ENCODE measurements around the gene ALOXE3.

Gene ALOXE3

DNA sequence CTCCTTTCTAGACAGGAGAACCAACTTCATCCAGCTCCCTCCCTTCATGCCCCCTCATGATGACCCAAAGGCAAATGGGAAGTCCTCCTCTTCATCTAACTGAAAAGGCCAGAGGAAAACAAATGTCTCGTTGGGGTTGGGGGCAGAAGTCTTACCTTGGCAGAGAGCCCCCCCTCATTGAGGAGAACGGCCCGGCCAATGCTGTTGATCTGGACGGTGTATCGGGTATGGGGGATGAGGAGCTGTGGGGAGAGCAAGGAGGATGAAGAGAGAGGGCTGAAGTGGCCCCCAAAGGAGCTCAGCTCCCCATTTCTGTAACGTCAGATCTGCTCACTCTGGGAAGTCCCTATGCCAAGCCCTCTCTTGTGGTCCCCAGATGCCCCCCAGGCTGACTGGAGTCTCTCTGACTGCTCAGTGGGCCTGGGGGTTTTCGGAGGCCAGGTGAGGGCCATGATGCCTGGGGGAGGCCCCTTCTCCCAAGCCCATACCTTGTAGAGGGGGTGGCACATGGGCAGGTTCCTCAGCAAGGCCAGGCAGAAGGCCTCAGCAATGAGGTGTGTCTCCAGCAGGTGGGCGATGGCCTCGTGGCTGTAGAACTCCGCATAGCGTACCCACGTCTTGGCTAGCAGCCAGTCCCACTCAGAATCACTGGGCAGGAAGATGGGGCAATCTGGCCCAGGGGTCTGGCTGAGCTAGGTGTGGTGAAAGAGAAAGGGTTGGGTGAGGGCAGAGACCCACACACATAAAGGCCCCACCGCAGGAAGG lies 41.6 kb downstream of the ALOXE3 start:
- no peak overlapping the region for H3K4me3 ChIP-seq (ENCODE audit: low read length)
- H3K9ac ChIP-seq (ENCODE audit: low read length) = no peak overlapping the region
- H3F3A ChIP-seq (ENCODE audit: insufficient read depth, low read length) = no peaks in the 10 kb centered on the region
- H4K20me1 ChIP-seq (ENCODE audit: insufficient read depth, low read length) = no peaks in the 10 kb centered on the region
- H3K4me1 ChIP-seq (ENCODE audit: low read length) = peaks cover 3% of the 10 kb centered on the region; the same call in 1 of the 2 replicates
- H3K36me3 ChIP-seq (replicated peaks; ENCODE audit: insufficient read depth, low read length) = no peaks in the 10 kb centered on the region
- H3K27me3 ChIP-seq (replicated peaks; ENCODE audit: insufficient read depth, low read length) = peaks cover 85% of the 10 kb centered on the region
- H3K9me3 ChIP-seq (replicated peaks; ENCODE audit: insufficient read depth, low read length) = no peaks in the 10 kb centered on the region
- H2AFZ ChIP-seq (ENCODE audit: low read length) = no peak overlapping the region
- H3K4me2 ChIP-seq (ENCODE audit: low read depth, low read length) = no peak overlapping the region
- no peaks in the 10 kb centered on the region for H3K9me2 ChIP-seq (replicated peaks; ENCODE audit: insufficient read depth, low read length)
- H3K27ac ChIP-seq (ENCODE audit: low read length) = no peak overlapping the region
- TF ChIP-seq, protein P1, sequence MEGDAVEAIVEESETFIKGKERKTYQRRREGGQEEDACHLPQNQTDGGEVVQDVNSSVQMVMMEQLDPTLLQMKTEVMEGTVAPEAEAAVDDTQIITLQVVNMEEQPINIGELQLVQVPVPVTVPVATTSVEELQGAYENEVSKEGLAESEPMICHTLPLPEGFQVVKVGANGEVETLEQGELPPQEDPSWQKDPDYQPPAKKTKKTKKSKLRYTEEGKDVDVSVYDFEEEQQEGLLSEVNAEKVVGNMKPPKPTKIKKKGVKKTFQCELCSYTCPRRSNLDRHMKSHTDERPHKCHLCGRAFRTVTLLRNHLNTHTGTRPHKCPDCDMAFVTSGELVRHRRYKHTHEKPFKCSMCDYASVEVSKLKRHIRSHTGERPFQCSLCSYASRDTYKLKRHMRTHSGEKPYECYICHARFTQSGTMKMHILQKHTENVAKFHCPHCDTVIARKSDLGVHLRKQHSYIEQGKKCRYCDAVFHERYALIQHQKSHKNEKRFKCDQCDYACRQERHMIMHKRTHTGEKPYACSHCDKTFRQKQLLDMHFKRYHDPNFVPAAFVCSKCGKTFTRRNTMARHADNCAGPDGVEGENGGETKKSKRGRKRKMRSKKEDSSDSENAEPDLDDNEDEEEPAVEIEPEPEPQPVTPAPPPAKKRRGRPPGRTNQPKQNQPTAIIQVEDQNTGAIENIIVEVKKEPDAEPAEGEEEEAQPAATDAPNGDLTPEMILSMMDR (IDR thresholded peaks at IDR 0.05; ENCODE audit: low read length) = no peak
- TF ChIP-seq EZH2 (optimal IDR thresholded peaks at IDR 0.05; ENCODE audit: low read depth, low read length) = no peak
- no peak for TF ChIP-seq EZH2phosphoT487 (IDR thresholded peaks at IDR 0.05; ENCODE audit: low read length)
- no peak for DNase-seq
- H3K79me2 ChIP-seq (ENCODE audit: low read length) = no peaks in the 10 kb centered on the region

DNA sequence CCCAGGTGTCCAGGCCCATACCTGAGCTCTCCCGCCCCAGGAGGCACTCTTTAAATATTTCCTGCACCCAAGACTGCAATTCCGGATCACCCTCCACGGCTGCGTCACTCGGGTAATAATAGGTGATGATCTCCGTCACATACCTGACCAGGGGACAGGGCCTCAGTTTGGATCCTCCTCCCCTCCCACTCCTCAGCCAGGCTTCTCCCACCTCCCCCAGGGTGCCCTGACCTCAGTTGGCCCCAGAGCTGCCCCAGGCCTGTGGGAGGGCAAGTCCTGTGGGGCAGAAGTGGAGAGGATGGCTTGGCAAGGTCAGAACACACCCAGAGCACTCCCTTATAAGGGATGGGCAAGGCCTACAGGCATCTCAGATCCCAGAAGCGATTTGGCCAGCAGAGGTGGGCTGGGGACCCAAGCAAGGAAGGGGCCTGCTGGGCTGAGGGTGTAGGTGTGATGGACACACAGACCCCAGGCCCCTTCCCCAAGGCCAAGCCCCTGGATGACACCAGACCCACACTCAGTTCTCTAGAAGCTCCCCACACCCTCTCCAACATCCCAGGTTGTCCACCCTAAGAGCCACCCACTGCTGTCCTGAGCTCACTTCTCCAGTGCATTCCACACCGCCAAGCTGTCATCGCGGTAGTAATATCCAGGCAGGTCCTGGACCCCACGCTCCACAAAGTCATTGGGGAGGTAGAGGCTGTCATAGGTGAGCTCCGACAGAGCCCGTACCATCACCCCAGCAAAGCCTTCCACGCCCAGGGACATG lies 42.6 kb downstream of the ALOXE3 start:
- Histone ChIP-seq H3K36me3 (replicated peaks; ENCODE audit: insufficient read depth, low read length) (no peaks in the 10 kb centered on the region), H3K9ac (ENCODE audit: low read length) (no peak overlapping the region), H3F3A (ENCODE audit: insufficient read depth, low read length) (no peaks in the 10 kb centered on the region), H3K4me2 (ENCODE audit: low read depth, low read length) (no peak overlapping the region), H2AFZ (ENCODE audit: low read length) (no peak overlapping the region), H3K79me2 (ENCODE audit: low read length) (no peaks in the 10 kb centered on the region), H3K9me3 (replicated peaks; ENCODE audit: insufficient read depth, low read length) (no peaks in the 10 kb centered on the region), H3K4me1 (ENCODE audit: low read length) (peaks cover 3% of the 10 kb centered on the region; the same call in 1 of the 2 replicates), H4K20me1 (ENCODE audit: insufficient read depth, low read length) (no peaks in the 10 kb centered on the region), H3K27ac (ENCODE audit: low read length) (no peak overlapping the region), H3K27me3 (replicated peaks; ENCODE audit: insufficient read depth, low read length) (peaks cover 85% of the 10 kb centered on the region), H3K4me3 (ENCODE audit: low read length) (no peak overlapping the region), H3K9me2 (replicated peaks; ENCODE audit: insufficient read depth, low read length) (no peaks in the 10 kb centered on the region)
- DNase-seq = no peak
- TF ChIP-seq EZH2phosphoT487 (IDR thresholded peaks at IDR 0.05; ENCODE audit: low read length) (no peak), EZH2 (optimal IDR thresholded peaks at IDR 0.05; ENCODE audit: low read depth, low read length) (no peak)
- TF ChIP-seq, protein P1 (IDR thresholded peaks at IDR 0.05; ENCODE audit: low read length) = no peak

DNA sequence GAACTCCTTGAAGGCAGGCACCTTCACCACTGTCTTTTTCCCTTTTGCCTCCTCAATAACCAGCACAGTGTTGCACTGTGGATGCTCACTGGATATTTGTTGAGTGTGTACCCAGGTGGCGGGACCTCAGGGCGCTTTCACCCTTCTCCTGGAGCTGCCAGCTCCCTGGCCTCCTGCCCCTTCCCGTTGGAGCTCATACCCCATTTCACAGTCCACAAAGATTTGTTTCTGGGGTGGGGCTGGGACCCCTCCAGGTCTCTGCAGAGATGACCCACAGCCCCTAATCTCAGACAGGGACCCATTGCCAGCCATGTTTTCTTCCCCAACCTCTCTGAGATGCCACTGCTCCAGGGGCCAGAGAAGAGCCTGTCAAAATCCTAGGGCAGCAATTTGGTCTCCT lies 43.2 kb downstream of the ALOXE3 start:
- Histone ChIP-seq H3K9ac (ENCODE audit: low read length) (no peak overlapping the region), H3K79me2 (ENCODE audit: low read length) (no peaks in the 10 kb centered on the region), H3K27ac (ENCODE audit: low read length) (no peak overlapping the region), H3K9me2 (replicated peaks; ENCODE audit: insufficient read depth, low read length) (no peaks in the 10 kb centered on the region), H3K4me2 (ENCODE audit: low read depth, low read length) (no peak overlapping the region), H4K20me1 (ENCODE audit: insufficient read depth, low read length) (no peaks in the 10 kb centered on the region), H3K27me3 (replicated peaks; ENCODE audit: insufficient read depth, low read length) (peaks cover 84% of the 10 kb centered on the region), H3K36me3 (replicated peaks; ENCODE audit: insufficient read depth, low read length) (no peaks in the 10 kb centered on the region), H3F3A (ENCODE audit: insufficient read depth, low read length) (no peaks in the 10 kb centered on the region), H2AFZ (ENCODE audit: low read length) (no peak overlapping the region), H3K9me3 (replicated peaks; ENCODE audit: insufficient read depth, low read length) (no peaks in the 10 kb centered on the region), H3K4me3 (ENCODE audit: low read length) (no peak overlapping the region), H3K4me1 (ENCODE audit: low read length) (peaks cover 1% of the 10 kb centered on the region; the same call in 1 of the 2 replicates)
- no peak for DNase-seq
- TF ChIP-seq, protein P1 (IDR thresholded peaks at IDR 0.05; ENCODE audit: low read length) = no peak
- no peak for TF ChIP-seq EZH2phosphoT487 (IDR thresholded peaks at IDR 0.05; ENCODE audit: low read length)
- no peak for TF ChIP-seq EZH2 (optimal IDR thresholded peaks at IDR 0.05; ENCODE audit: low read depth, low read length)
